ENCODE measurements around the gene CPVL.

DNA sequence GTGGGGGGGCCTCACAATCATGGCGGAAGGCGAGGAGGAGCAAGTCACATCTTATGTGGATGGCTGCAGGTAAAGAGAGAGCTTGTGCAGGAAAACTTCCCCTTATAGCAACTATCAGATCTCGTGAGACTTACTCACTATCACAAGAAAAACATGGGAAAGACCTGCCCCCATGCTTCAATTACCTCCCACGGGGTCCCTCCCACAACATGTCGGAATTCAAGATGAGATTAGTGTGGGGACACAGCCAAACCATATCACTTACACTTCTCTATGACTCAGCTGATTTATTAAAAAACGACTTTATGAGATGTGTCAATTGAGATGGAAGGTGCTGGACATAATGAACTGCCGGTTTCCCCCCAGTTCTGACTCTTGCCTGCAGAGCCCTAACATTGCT, 24.4 kb upstream of the CPVL start:
- TF ChIP-seq ZNF274 (IDR thresholded peaks at IDR 0.05; ENCODE audit: low read depth, low read length) (no peak), SUZ12 (IDR thresholded peaks at IDR 0.05; ENCODE audit: extremely low read depth, insufficient read depth, insufficient read length) (no peak)
